ENCODE results near the gene PAX7. TPM values are rescaled to one million over a fixed set of nuclear protein-coding genes. Genes with fewer than 3 reads are reported as not detected.

The PAX7 gene
- total RNA-seq, 2 donors from 2014 or later: 0.32 TPM; not detected in 1

GRCh38 chr1:18637511-18637960, 6.9 kb downstream of the PAX7 start:
- TF ChIP-seq POLR2AphosphoS5 (IDR thresholded peaks at IDR 0.05) (no peak), POLR2A (IDR thresholded peaks at IDR 0.05) (no peak)
- TF ChIP-seq, protein P1, sequence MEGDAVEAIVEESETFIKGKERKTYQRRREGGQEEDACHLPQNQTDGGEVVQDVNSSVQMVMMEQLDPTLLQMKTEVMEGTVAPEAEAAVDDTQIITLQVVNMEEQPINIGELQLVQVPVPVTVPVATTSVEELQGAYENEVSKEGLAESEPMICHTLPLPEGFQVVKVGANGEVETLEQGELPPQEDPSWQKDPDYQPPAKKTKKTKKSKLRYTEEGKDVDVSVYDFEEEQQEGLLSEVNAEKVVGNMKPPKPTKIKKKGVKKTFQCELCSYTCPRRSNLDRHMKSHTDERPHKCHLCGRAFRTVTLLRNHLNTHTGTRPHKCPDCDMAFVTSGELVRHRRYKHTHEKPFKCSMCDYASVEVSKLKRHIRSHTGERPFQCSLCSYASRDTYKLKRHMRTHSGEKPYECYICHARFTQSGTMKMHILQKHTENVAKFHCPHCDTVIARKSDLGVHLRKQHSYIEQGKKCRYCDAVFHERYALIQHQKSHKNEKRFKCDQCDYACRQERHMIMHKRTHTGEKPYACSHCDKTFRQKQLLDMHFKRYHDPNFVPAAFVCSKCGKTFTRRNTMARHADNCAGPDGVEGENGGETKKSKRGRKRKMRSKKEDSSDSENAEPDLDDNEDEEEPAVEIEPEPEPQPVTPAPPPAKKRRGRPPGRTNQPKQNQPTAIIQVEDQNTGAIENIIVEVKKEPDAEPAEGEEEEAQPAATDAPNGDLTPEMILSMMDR (IDR thresholded peaks at IDR 0.05): no peak
- intact Hi-C loops (cut with DNase I): no loop called here
- no peak for DNase-seq (ENCODE audit: low spot score)
- Histone ChIP-seq H3K27ac (no peak overlapping the region), H3K27me3 (replicated peaks; ENCODE audit: insufficient read depth) (peaks cover 89% of the 10 kb centered on the region), H3K36me3 (no peaks in the 10 kb centered on the region), H3K9me3 (no peaks in the 10 kb centered on the region), H3K4me3 (no peak overlapping the region), H3K4me1 (replicated peaks) (no peaks in the 10 kb centered on the region)
- 5% methylated on average over 22 of the region's 24 CpGs for WGBS

DNA sequence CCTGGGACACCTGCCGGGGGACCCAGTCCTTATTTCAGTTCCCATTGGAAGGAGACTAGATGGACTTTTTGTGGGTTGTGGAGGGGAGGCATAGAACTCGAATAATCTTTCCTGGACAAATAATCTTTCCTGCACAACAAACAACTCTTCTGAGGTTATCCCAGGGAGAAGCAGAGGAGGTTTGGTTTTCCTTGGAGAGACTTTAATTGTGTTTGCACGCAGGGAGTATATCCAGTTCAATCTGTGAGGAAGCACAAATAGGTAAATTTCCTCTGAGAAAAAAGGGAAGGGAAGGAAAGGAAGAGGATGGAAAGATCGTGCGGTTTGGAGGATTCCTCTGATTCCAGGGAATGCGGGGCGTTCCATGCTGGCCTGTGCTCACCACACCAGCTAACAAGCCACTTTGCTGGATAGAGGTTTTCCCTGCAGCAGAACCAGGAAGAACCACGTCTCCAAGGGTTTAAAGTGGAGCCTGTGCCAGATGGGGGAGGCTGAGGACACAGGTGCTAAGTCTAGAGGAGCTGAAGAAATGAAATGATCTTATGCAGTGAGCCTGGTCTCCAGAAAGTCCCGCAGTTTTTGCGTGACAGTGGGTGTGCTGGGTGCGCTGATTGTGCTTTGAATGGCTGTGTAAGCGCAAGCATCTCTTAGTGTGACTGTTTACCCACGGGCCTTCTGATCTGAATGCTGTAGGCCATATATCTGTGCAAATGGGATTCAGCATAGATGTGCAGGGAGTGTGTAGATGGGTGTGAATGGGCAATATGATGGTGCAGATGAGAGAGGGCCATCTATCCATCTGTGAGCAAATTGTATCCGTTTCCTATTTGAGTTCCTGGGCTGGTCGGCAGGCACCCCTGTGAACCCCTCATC, 7.6 kb downstream of the PAX7 start:
- no peaks in the 10 kb centered on the region for H3K9me3 ChIP-seq
- 17% methylated on average over 15 of the region's 15 CpGs for WGBS
- no peak for TF ChIP-seq POLR2AphosphoS5 (IDR thresholded peaks at IDR 0.05)
- TF ChIP-seq, protein P1 (IDR thresholded peaks at IDR 0.05): no peak
- TF ChIP-seq POLR2A (IDR thresholded peaks at IDR 0.05): no peak
- intact Hi-C loops (cut with DNase I): no loop called here
- DNase-seq (ENCODE audit: low spot score): no peak
- H3K27me3 ChIP-seq (replicated peaks; ENCODE audit: insufficient read depth): peaks cover 89% of the 10 kb centered on the region
- no peaks in the 10 kb centered on the region for H3K36me3 ChIP-seq
- no peak overlapping the region for H3K4me3 ChIP-seq
- H3K4me1 ChIP-seq (replicated peaks): peaks cover under 1% of the 10 kb centered on the region
- H3K27ac ChIP-seq: no peak overlapping the region

- Histone ChIP-seq H3K36me3 (no peaks in the 10 kb centered on the region), H3K27ac (no peak overlapping the region), H3K9me3 (no peaks in the 10 kb centered on the region), H3K4me1 (replicated peaks) (peaks cover 5% of the 10 kb centered on the region), H3K27me3 (replicated peaks; ENCODE audit: insufficient read depth) (peaks cover 89% of the 10 kb centered on the region), H3K4me3 (no peak overlapping the region)
- TF ChIP-seq POLR2A (IDR thresholded peaks at IDR 0.05): no peak
- TF ChIP-seq POLR2AphosphoS5 (IDR thresholded peaks at IDR 0.05): no peak
- TF ChIP-seq, protein P1 (IDR thresholded peaks at IDR 0.05): no peak
- DNase-seq (ENCODE audit: low spot score): no peak
- 10% methylated on average over 6 of the region's 6 CpGs for WGBS
- intact Hi-C loops (cut with DNase I): no loop called here
Observed at GRCh38 chr1:18638835-18639364, 8.3 kb downstream of the PAX7 start.

- TF ChIP-seq, protein P1 (IDR thresholded peaks at IDR 0.05): no peak
- TF ChIP-seq POLR2A (IDR thresholded peaks at IDR 0.05): no peak
- no peak for TF ChIP-seq POLR2AphosphoS5 (IDR thresholded peaks at IDR 0.05)
- no peak for DNase-seq (ENCODE audit: low spot score)
- no peaks in the 10 kb centered on the region for H3K36me3 ChIP-seq
- H3K4me3 ChIP-seq: no peak overlapping the region
- H3K9me3 ChIP-seq: no peaks in the 10 kb centered on the region
- 8% methylated on average over 10 of the region's 10 CpGs for WGBS
- peaks cover 91% of the 10 kb centered on the region for H3K27me3 ChIP-seq (replicated peaks; ENCODE audit: insufficient read depth)
- peaks cover 5% of the 10 kb centered on the region for H3K4me1 ChIP-seq (replicated peaks)
- intact Hi-C loops (cut with DNase I): no loop called here
- no peak overlapping the region for H3K27ac ChIP-seq
Observed at GRCh38 chr1:18639368-18640055, 8.9 kb downstream of the PAX7 start.

Measured in prostate gland (tissue), 2 donors.